ENCODE results near the gene TPRG1.

DNA sequence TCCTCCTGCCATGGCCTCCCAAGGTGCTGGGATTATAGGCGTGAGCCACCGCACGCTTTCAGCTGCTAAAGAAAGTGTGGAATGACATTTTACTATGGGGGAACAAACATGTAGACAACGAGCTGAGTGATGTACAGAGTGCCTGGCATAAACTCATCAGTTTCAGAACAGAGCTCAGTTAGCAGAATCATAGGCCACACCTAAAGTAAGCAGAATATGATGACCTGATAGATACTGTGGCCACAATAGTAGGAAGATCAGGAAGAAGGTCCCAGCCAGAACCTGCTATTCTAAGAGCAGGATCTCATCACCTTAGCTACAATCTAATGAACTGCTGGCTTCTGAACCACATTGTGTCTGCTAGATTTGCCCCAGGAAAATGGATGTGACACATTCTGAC lies 158.3 kb downstream of the TPRG1 start:
- TF ChIP-seq CTCF (IDR thresholded peaks at IDR 0.05; ENCODE audit: insufficient read depth, low read length) (no peak), POLR2AphosphoS5 (IDR thresholded peaks at IDR 0.05; ENCODE audit: low read depth) (no peak), GABPA (IDR thresholded peaks at IDR 0.05; ENCODE audit: low read depth) (no peak), REST (IDR thresholded peaks at IDR 0.05; ENCODE audit: insufficient replicate concordance, low read depth) (no peak)
